IPS-18c (cell line): ENCODE results near the gene GRK1.

ENCODE experiments used
- H3K4me3 ChIP-seq: 2 replicates; pipeline ENCODE4 v1.7.0; 2013; ENCODE audit warnings: low read depth, mild to moderate bottlenecking, low read length, moderate library complexity; ENCODE audit not compliant: insufficient read depth
- H3K9me3 ChIP-seq: one replicate; pipeline ENCODE4 v1.6.1; 2013; ENCODE audit warnings: mild to moderate bottlenecking, low read length, moderate library complexity; ENCODE audit not compliant: control insufficient read depth, insufficient read depth

The GRK1 gene

GRCh38 chr13:113731192-113732175 is 64.5 kb downstream of the GRK1 start:
- no peaks in the 10 kb centered on the region for H3K9me3 ChIP-seq
- no peak overlapping the region for H3K4me3 ChIP-seq

GRCh38 chr13:113732176-113732960 is 65.3 kb downstream of the GRK1 start:
- Histone ChIP-seq H3K9me3 (no peaks in the 10 kb centered on the region), H3K4me3 (no peak overlapping the region)

GRCh38 chr13:113732961-113733950 is 66.2 kb downstream of the GRK1 start:
- H3K9me3 ChIP-seq: no peaks in the 10 kb centered on the region
- H3K4me3 ChIP-seq: no peak overlapping the region; the same call in 1 of the 2 replicates

- Histone ChIP-seq H3K4me3 (no peak overlapping the region; the same call in 1 of the 2 replicates), H3K9me3 (no peaks in the 10 kb centered on the region)
These were observed 67.2 kb downstream of the GRK1 start for GRCh38 chr13:113734099-113734825.

GRCh38 chr13:113734826-113735125 is 67.8 kb downstream of the GRK1 start:
- Histone ChIP-seq H3K9me3 (no peaks in the 10 kb centered on the region), H3K4me3 (no peak overlapping the region)

GRCh38 chr13:113735194-113735593 is 68.2 kb downstream of the GRK1 start:
- H3K9me3 ChIP-seq: no peaks in the 10 kb centered on the region

GRCh38 chr13:113735750-113736149 is 68.7 kb downstream of the GRK1 start:
- no peak overlapping the region for H3K4me3 ChIP-seq
- H3K9me3 ChIP-seq: no peaks in the 10 kb centered on the region

More at GRCh38 chr13:113735194-113735593, 68.2 kb downstream of the GRK1 start:
- H3K4me3 ChIP-seq: no peak overlapping the region

- Histone ChIP-seq H3K4me3 (no peak overlapping the region), H3K9me3 (no peaks in the 10 kb centered on the region)
These were observed 69.3 kb downstream of the GRK1 start for GRCh38 chr13:113736258-113736731.

GRCh38 chr13:113737803-113738202 is 70.8 kb downstream of the GRK1 start:
- H3K9me3 ChIP-seq: no peaks in the 10 kb centered on the region
- no peak overlapping the region for H3K4me3 ChIP-seq

- no peaks in the 10 kb centered on the region for H3K9me3 ChIP-seq
- H3K4me3 ChIP-seq: no peak overlapping the region
These were observed 72.7 kb downstream of the GRK1 start for GRCh38 chr13:113739527-113740285.

- Histone ChIP-seq H3K9me3 (no peaks in the 10 kb centered on the region), H3K4me3 (no peak overlapping the region)
These were observed 73.2 kb downstream of the GRK1 start for GRCh38 chr13:113740286-113740556.

- Histone ChIP-seq H3K9me3 (no peaks in the 10 kb centered on the region), H3K4me3 (no peak overlapping the region)
These were observed 73.6 kb downstream of the GRK1 start for GRCh38 chr13:113740661-113741060.

GRCh38 chr13:113741191-113741668 is 74.2 kb downstream of the GRK1 start:
- Histone ChIP-seq H3K4me3 (no peak overlapping the region), H3K9me3 (no peaks in the 10 kb centered on the region)

GRCh38 chr13:113742000-113742441 is 75.0 kb downstream of the GRK1 start:
- H3K9me3 ChIP-seq: no peaks in the 10 kb centered on the region
- H3K4me3 ChIP-seq: no peak overlapping the region

- H3K9me3 ChIP-seq: no peaks in the 10 kb centered on the region
- no peak overlapping the region for H3K4me3 ChIP-seq
These were observed 75.6 kb downstream of the GRK1 start for GRCh38 chr13:113742445-113743120.
